CD4-positive, alpha-beta memory T cell (primary cell): ENCODE data around the gene ZNF93. TPM values are rescaled to one million over a fixed set of nuclear protein-coding genes. Genes with fewer than 3 reads are reported as not detected.
"Not testable (repeated sequence)": the region's sequence is repeated elsewhere in the genome, so short reads cannot be mapped to it uniquely, and the experiment has no call there.

ENCODE experiments used
- CTCF ChIA-PET: fragments of 350-600 bp; sonication (Branson Sonifier 250); formaldehyde crosslinking; loops from one replicate; lab custom pipeline; 2021; ENCODE audit warnings: inconsistent platforms; ENCODE audit not compliant: partially characterized antibody; lab: Charles Lee
- POLR2A ChIA-PET: fragments of 350-600 bp; sonication (Branson Sonifier 250); formaldehyde crosslinking; loops from one replicate; lab custom pipeline; 2021; ENCODE audit not compliant: partially characterized antibody; lab: Charles Lee
- DNase-seq, 5 donors: peaks; one replicate each; pipeline versions ENCODE4 v3.0.0 to v3.0.0-alpha.2; 2020 to 2022; ENCODE audit warnings: mixed read lengths in 1 of 5
- H3K27ac ChIP-seq: one replicate; pipeline ENCODE4 v1.7.0; 2013; ENCODE audit warnings: low read depth, low read length
- H3K27me3 ChIP-seq: 2 replicates; pipeline ENCODE4 v1.7.0; 2013; ENCODE audit warnings: mild to moderate bottlenecking, low read length, moderate library complexity; ENCODE audit not compliant: insufficient read depth
- H3K36me3 ChIP-seq: 2 replicates; pipeline ENCODE4 v1.7.0; 2013; ENCODE audit warnings: mild to moderate bottlenecking, low read length, moderate library complexity; ENCODE audit not compliant: insufficient read depth
- H3K4me1 ChIP-seq: 2 replicates; pipeline ENCODE4 v1.7.0; 2013; ENCODE audit warnings: mild to moderate bottlenecking, low read length, moderate library complexity; ENCODE audit not compliant: insufficient read depth
- H3K4me3 ChIP-seq, 2 donors: one replicate each; pipeline ENCODE4 v1.7.0; 2013; ENCODE audit warnings: low read length in 2 of 2, mild to moderate bottlenecking in 1 of 2
- H3K9me3 ChIP-seq, 2 donors: one replicate each; pipeline ENCODE4 v1.7.0; 2013; ENCODE audit warnings: low read length in 2 of 2, control low read depth in 1 of 2; ENCODE audit not compliant: control insufficient read depth in 1 of 2
- H3K27ac Mint-ChIP-seq, 7 donors: one replicate each; pipeline ENCODE4 v1.8.0; 2020 to 2021; ENCODE audit warnings: mixed read lengths in 7 of 7, mild to moderate bottlenecking in 6 of 7, inconsistent platforms in 3 of 7, moderate library complexity in 3 of 7
- H3K27me3 Mint-ChIP-seq, 2 donors: one replicate each; pipeline ENCODE4 v1.8.0; 2020 to 2021; ENCODE audit warnings: mixed read lengths in 2 of 2
- H3K36me3 Mint-ChIP-seq, 2 donors: one replicate each; pipeline ENCODE4 v1.8.0; 2020 to 2021; ENCODE audit warnings: mixed read lengths in 2 of 2, inconsistent platforms in 1 of 2, mild to moderate bottlenecking in 1 of 2
- H3K4me1 Mint-ChIP-seq, 4 donors: one replicate each; pipeline ENCODE4 v1.8.0; 2020 to 2021; ENCODE audit warnings: mixed read lengths in 4 of 4, mild to moderate bottlenecking in 1 of 4
- H3K4me3 Mint-ChIP-seq, 8 donors: one replicate each; pipeline ENCODE4 v1.8.0; 2020 to 2021; ENCODE audit warnings: mixed read lengths in 8 of 8, mild to moderate bottlenecking in 7 of 8, moderate library complexity in 6 of 8, inconsistent platforms in 3 of 8
- H3K9me3 Mint-ChIP-seq, 8 donors: one replicate each; pipeline ENCODE4 v1.8.0; 2020 to 2021; ENCODE audit warnings: mixed read lengths in 8 of 8, mild to moderate bottlenecking in 5 of 8, inconsistent platforms in 3 of 8, moderate library complexity in 1 of 8
- intact Hi-C: fragments of 100-400 bp; cut with micrococcal nuclease; formaldehyde crosslinking; loops from one replicate; pipeline ENCODE4 v1.15.1; 2023
- polyA plus RNA-seq, 2 donors: library from polyadenylated mRNA; unstranded; fragments of 300-500 nt; fragmentation: Illumina TruSeq; gene quantifications; one replicate each; pipeline ENCODE4 v1.2.3, GENCODE V29; 2021
- total RNA-seq, 2 experiments: library from RNA; stranded (reverse); gene quantifications; one replicate each; pipeline ENCODE4 v1.2.3, GENCODE V29; 2021

The ZNF93 gene
- total and polyA plus RNA-seq, 4 experiments from 2014 or later = 5.6 to 9.2 (median 7.7) TPM

DNA sequence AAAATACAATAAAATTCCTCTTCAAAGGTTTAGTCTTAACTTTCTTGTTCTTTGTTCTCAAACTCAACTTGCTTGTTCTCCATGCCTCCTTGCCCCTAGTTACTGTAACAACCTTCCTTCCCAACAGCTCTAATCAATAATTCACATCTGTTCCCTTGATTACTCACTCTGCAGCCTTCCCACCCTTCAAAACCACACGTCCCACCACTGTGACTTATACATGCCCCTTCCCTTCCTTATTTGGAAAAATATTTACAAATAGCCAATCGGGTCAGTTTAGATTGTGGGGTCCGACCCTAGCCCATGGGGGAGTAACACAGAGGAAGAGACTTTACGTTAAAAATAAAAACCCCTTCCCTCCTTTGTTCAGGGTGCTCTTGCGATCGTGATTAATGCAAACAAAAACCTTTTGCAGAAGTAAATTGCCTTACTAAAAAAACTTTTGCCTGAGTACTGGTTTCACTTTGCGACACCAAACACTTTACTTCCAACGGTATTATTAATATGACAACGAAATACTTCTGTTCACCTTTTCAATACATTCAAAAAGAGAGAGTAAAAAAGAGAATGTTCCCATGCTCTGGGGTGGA, 512 bp upstream of the ZNF93 start:
- Mint-ChIP-seq H3K27me3 (no peaks in the 10 kb centered on the region), H3K4me1 (peaks cover 12 to 33% (median 24%) of the 10 kb centered on the region in 4 donors), H3K9me3 (peaks cover 3 to 36% (median 31%) of the 10 kb centered on the region in 8 donors), H3K27ac (peak overlapping the region; percentile 80 to 97 (median 93)), H3K36me3 (peaks cover 0 to 20% of the 10 kb centered on the region in 2 donors), H3K4me3 (peak overlapping the region; percentile 96 to 99 (median 98))
- POLR2A ChIA-PET = interaction anchor here (0.6 to 4.5 kb wide), 14 partner anchors 17 to 525 kb away, joined by 3 to 71 read pairs (median 10); partner anchors contain the start of genes ATP13A1, ZNF101, ZNF14 and ZNF253
- Histone ChIP-seq H3K27ac (peak overlapping the region; percentile 66), H3K9me3 (peaks cover 0 to 13% of the 10 kb centered on the region in 2 donors), H3K27me3 (no peaks in the 10 kb centered on the region), H3K36me3 (no peaks in the 10 kb centered on the region), H3K4me3 (peak overlapping the region; percentile 79 to 82), H3K4me1 (peaks cover 15% of the 10 kb centered on the region)
- intact Hi-C loops = loop anchor here (1.0 kb wide), 4 partner anchors 35 to 232 kb away; partner anchors contain the start of genes ZNF101, ZNF253 and ZNF506
- DNase-seq = peak in 1 of 5 donors; percentile 37
- CTCF ChIA-PET = interaction anchor here (0.6 to 2.0 kb wide), 4 partner anchors 17 to 35 kb away, joined by 3 to 9 read pairs (median 3); partner anchors contain the start of gene ZNF253

- H3K27me3 ChIP-seq, H3K4me1 ChIP-seq, H3K27ac ChIP-seq, H3K27me3 Mint-ChIP-seq, POLR2A ChIA-PET, DNase-seq, H3K36me3 ChIP-seq, H3K27ac Mint-ChIP-seq, CTCF ChIA-PET, H3K9me3 Mint-ChIP-seq, H3K4me3 Mint-ChIP-seq, intact Hi-C loops, H3K9me3 ChIP-seq, H3K4me3 ChIP-seq: not testable (repeated sequence)
- H3K36me3 Mint-ChIP-seq = peaks cover 4 to 14% of the 10 kb centered on the region in 2 donors
- H3K4me1 Mint-ChIP-seq = peaks cover 3 to 15% (median 12%) of the 10 kb centered on the region in 4 donors
Observed at GRCh38 chr19:19907551-19907950, 6.8 kb downstream of the ZNF93 start.

- H3K27ac Mint-ChIP-seq = no peak overlapping the region
- H3K27me3 Mint-ChIP-seq = no peaks in the 10 kb centered on the region
- Histone ChIP-seq H3K4me3 (no peak overlapping the region), H3K27me3 (no peaks in the 10 kb centered on the region), H3K36me3 (no peaks in the 10 kb centered on the region), H3K27ac (no peak overlapping the region), H3K4me1 (no peaks in the 10 kb centered on the region), H3K9me3 (no peaks in the 10 kb centered on the region)
- ChIA-PET CTCF (interaction anchor here (1.4 kb wide), 1 partner anchor 12 kb away, joined by 4 read pairs; no protein-coding TSS in a partner anchor), POLR2A (no interaction called here)
- peaks cover 0 to 7% (median 6%) of the 10 kb centered on the region in 4 donors for H3K4me1 Mint-ChIP-seq
- H3K4me3 Mint-ChIP-seq = no peak overlapping the region
- intact Hi-C loops = no loop called here
- DNase-seq = no peak
- H3K9me3 Mint-ChIP-seq = peaks cover 0 to 7% (median 0%) of the 10 kb centered on the region in 8 donors
- H3K36me3 Mint-ChIP-seq = peaks cover 4 to 13% of the 10 kb centered on the region in 2 donors
Observed at GRCh38 chr19:19909654-19910053, 8.9 kb downstream of the ZNF93 start.

DNA sequence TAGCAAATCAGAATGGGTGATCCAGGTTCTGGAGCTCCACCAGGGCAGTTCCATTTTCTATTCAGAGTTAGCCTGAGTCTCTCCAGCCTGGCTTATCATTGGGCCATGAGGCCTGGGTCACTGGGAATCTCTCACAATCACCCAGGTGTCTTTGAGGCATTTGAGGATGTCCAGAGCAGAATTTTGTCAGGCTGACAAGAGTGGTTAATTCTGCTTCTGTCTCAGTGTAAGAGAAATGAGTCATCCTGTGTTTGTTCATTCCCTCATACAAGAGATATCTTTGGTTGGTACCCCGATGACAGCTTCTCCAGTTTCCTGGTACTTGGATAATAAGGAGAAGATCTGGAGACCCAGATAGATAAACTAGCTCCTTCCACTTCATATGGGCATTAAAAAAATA, 10.4 kb downstream of the ZNF93 start:
- intact Hi-C loops = no loop called here
- Mint-ChIP-seq H3K4me3 (no peak overlapping the region), H3K36me3 (peaks cover 4 to 14% of the 10 kb centered on the region in 2 donors), H3K27ac (no peak overlapping the region), H3K27me3 (no peaks in the 10 kb centered on the region), H3K9me3 (peaks cover 0 to 2% (median 0%) of the 10 kb centered on the region in 8 donors), H3K4me1 (peaks cover 0 to 2% (median under 1%) of the 10 kb centered on the region in 4 donors)
- H3K9me3 ChIP-seq = no peaks in the 10 kb centered on the region
- H3K36me3 ChIP-seq = no peaks in the 10 kb centered on the region
- DNase-seq = no peak
- no peaks in the 10 kb centered on the region for H3K4me1 ChIP-seq
- no peaks in the 10 kb centered on the region for H3K27me3 ChIP-seq
- POLR2A ChIA-PET = interaction anchor here (1.0 to 1.1 kb wide), 2 partner anchors 90 to 129 kb away, joined by 3 read pairs; partner anchors contain the start of genes ZNF506 and ZNF682
- CTCF ChIA-PET = no interaction called here
- no peak overlapping the region for H3K4me3 ChIP-seq
- no peak overlapping the region for H3K27ac ChIP-seq

GRCh38 chr19:19914596-19914995, 13.8 kb downstream of the ZNF93 start:
- Histone ChIP-seq H3K4me3 (no peak overlapping the region), H3K4me1 (no peaks in the 10 kb centered on the region), H3K27ac (no peak overlapping the region), H3K36me3 (no peaks in the 10 kb centered on the region), H3K27me3 (no peaks in the 10 kb centered on the region), H3K9me3 (no peaks in the 10 kb centered on the region)
- CTCF ChIA-PET = no interaction called here
- H3K27ac Mint-ChIP-seq = no peak overlapping the region
- H3K4me3 Mint-ChIP-seq = no peak overlapping the region
- H3K36me3 Mint-ChIP-seq = peaks cover 11 to 14% of the 10 kb centered on the region in 2 donors
- H3K4me1 Mint-ChIP-seq = peaks cover 0 to 2% (median 0%) of the 10 kb centered on the region in 4 donors
- peaks cover 0 to 4% (median 0%) of the 10 kb centered on the region in 8 donors for H3K9me3 Mint-ChIP-seq
- no peak for DNase-seq
- no peaks in the 10 kb centered on the region for H3K27me3 Mint-ChIP-seq
- intact Hi-C loops = no loop called here
- POLR2A ChIA-PET = no interaction called here

DNA sequence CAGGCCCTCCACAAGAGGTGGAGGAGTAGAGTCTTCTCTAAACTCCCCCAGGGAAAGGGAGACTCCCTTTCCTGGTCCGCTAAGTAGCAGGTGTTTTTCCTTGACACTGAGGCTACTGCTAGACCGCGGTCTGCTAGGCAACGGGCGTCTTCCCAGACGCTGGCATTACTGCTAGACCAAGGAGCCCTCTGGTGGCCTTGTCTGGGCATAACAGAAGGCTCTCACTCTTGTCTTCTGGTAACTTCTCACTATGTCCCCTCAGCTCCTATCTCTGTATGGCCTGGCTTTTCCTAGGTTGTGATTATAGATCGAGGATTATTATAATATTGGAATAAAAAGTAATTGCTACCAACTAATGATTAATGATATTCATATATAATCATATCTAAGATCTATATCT, 29.7 kb downstream of the ZNF93 start:
- H3K9me3 ChIP-seq = peaks cover 4 to 20% of the 10 kb centered on the region in 2 donors
- peak; percentile 5 to 32 (median 27) for DNase-seq
- H3K4me1 ChIP-seq, POLR2A ChIA-PET, H3K27me3 Mint-ChIP-seq, H3K4me3 ChIP-seq, H3K36me3 ChIP-seq, H3K27ac ChIP-seq, H3K4me3 Mint-ChIP-seq, intact Hi-C loops, H3K27me3 ChIP-seq, H3K4me1 Mint-ChIP-seq, H3K27ac Mint-ChIP-seq: not testable (repeated sequence)
- Mint-ChIP-seq H3K36me3 (peaks cover 48 to 53% of the 10 kb centered on the region in 2 donors), H3K9me3 (peaks cover 0 to 52% (median 42%) of the 10 kb centered on the region in 8 donors)
- CTCF ChIA-PET = interaction anchor here (1.4 kb wide), 1 partner anchor 398 kb away, joined by 7 read pairs; no protein-coding TSS in a partner anchor

GRCh38 chr19:19933432-19934314, 32.9 kb downstream of the ZNF93 start:
- H3K27me3 Mint-ChIP-seq, H3K27me3 ChIP-seq, H3K27ac Mint-ChIP-seq, H3K4me1 Mint-ChIP-seq, H3K4me1 ChIP-seq, POLR2A ChIA-PET, H3K4me3 Mint-ChIP-seq, CTCF ChIA-PET, H3K36me3 ChIP-seq, H3K27ac ChIP-seq, DNase-seq, intact Hi-C loops: not testable (repeated sequence)
- Mint-ChIP-seq H3K9me3 (peaks cover 0 to 76% (median 59%) of the 10 kb centered on the region in 8 donors), H3K36me3 (peaks cover 36 to 41% of the 10 kb centered on the region in 2 donors)
- H3K9me3 ChIP-seq = peaks cover 4 to 17% of the 10 kb centered on the region in 2 donors
- peak overlapping the region in 1 of 2 donors; percentile 20 for H3K4me3 ChIP-seq
